Islet of Langerhans (tissue), 1 donor: Measurements from ENCODE around the gene CYP4A11.
"Not testable (repeated sequence)": the region's sequence is repeated elsewhere in the genome, so short reads cannot be mapped to it uniquely, and the experiment has no call there.

ENCODE experiments used
- FAIRE-seq: peaks from one replicate; lab custom pipeline; 2011; peaks lifted over from hg19 to GRCh38; lab: Jason Lieb, UNC

Gene CYP4A11, protein sequence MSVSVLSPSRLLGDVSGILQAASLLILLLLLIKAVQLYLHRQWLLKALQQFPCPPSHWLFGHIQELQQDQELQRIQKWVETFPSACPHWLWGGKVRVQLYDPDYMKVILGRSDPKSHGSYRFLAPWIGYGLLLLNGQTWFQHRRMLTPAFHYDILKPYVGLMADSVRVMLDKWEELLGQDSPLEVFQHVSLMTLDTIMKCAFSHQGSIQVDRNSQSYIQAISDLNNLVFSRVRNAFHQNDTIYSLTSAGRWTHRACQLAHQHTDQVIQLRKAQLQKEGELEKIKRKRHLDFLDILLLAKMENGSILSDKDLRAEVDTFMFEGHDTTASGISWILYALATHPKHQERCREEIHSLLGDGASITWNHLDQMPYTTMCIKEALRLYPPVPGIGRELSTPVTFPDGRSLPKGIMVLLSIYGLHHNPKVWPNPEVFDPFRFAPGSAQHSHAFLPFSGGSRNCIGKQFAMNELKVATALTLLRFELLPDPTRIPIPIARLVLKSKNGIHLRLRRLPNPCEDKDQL

GRCh38 chr1:46941135-46941694 lies at the start of gene CYP4A11:
Gene CYP4A11, minus strand, starts transcription at chr1:46941476. Its CDS starts 43 bp downstream, at chr1:46941433.
- FAIRE-seq, result no peak

- not testable (repeated sequence) for FAIRE-seq
Observed at GRCh38 chr1:46990541-46990940, 49.3 kb upstream of the CYP4A11 start.

- FAIRE-seq, result no peak
Observed at GRCh38 chr1:46983830-46984586, 42.7 kb upstream of the CYP4A11 start.

- FAIRE-seq, result no peak
Observed at GRCh38 chr1:46983166-46983829, 42.0 kb upstream of the CYP4A11 start.

DNA sequence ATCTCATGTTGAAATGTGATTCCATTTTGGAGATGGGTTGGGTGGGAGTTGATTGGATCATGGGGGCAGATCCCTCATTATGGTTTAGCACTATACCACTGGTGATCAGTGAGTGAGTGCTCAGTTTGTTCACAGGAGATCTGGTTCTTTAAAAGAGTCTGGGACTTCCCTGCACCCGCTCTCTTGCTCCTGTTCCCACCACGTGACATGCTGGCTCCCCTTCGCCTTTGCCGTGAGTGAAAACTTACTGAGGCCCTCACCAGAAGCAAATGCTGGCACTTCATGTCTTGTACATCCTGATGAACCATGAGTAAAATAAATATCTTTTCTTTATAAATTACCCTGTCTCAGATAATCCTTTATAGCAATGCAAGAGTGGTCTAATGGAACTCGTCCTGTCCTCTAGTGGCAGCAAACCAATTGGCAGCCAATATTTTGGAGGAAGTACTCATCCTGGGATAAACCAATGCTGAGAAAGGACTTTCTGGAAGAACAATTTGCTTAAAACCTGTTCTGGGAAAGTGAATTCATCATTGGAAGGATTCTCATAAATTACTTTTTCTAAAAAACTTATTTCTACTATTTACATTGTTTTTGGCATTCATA lies 27.8 kb upstream of the CYP4A11 start:
- FAIRE-seq, result no peak

DNA sequence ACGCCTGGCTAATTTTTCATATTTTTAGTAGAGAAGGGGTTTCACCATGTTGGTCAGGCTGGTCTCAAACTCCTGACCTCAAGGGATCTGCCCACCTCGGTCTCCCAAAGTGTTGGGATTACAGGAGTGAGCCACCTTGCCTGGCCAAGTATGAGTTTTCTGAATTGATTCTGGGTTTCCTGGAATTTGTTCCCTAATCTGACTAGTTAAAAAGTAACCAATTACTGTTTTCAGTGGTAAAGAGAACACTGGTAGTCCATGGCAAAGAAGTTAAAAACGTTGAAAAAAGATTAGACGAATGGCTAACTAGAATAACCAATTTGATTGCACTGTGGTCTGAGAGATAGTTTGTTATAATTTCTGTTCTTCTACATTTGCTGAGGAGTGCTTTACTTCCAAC lies 21.0 kb upstream of the CYP4A11 start:
- not testable (repeated sequence) for FAIRE-seq

GRCh38 chr1:46961066-46961758 lies 19.9 kb upstream of the CYP4A11 start:
- no peak for FAIRE-seq

DNA sequence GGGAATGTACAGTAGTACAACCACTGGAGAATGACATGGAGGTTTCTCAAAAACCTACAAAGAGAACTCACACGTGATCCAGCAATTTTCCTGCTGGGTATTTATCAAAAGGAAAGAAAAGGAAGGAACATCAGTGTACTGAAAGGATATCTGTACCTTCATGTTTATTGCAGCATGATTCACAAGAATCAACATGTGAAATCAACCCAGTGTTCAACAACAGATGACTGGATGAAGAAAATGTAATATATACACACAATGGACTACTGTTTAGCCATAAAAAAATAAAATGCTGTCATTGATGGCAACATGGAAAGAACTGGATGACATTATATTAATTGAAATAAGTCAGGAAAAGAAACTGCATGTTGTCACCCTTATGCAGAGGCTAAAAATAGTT lies 19.0 kb upstream of the CYP4A11 start:
- no peak for FAIRE-seq

DNA sequence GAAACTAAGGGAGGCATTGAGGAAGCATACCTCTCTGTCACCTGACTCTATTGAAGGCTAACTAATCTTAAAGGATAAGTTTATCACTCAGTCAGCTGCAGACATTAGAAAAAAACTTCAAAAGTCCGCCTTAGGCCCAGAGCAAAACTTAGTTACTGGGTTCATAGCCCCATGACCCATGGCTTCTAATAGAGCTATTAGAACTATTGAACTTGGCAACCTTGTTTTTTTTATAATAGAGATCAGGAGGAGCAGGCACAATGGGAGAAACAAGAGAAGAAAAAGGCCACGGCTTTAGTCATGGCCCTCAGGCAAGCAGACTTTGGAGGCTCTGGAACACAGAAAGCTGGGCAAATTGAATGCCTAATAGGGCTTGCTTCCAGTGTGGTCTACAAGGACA lies 13.8 kb upstream of the CYP4A11 start:
- not testable (repeated sequence) for FAIRE-seq

GRCh38 chr1:46953847-46954246 lies 12.6 kb upstream of the CYP4A11 start:
- FAIRE-seq, result not testable (repeated sequence)

DNA sequence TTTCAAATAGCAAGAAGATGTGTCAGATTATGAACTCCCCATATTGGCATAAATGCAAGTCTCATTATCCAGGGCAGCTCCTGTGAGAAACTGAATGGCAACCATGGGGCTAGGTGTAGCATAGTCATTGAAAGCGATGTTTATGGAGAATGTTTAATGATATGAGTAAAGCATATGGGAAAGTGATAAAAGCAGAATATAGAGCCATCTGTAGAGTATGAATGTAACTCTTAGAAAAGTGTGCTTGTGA lies 8.1 kb upstream of the CYP4A11 start:
- not testable (repeated sequence) for FAIRE-seq

GRCh38 chr1:46948629-46949416 lies 7.5 kb upstream of the CYP4A11 start:
- no peak for FAIRE-seq

DNA sequence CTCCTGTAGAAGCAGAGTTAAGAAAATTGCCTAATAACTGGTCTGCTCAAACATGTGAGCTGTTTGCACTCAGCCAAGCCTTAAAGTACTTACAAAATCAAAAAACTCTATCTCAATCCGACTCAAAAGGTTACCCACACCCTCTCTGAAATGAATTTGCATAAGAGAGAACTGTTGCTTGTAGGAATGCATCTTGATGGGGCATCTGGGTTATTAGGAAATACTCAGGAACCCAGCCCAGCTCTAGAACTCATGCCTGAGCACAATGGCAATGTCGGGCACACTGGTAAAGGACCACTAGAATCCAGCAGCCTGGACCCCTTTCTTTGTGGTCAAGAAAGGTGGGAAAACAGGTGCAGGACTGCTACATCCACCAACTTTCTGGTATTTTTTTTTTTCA lies 6.4 kb upstream of the CYP4A11 start:
- not testable (repeated sequence) for FAIRE-seq

DNA sequence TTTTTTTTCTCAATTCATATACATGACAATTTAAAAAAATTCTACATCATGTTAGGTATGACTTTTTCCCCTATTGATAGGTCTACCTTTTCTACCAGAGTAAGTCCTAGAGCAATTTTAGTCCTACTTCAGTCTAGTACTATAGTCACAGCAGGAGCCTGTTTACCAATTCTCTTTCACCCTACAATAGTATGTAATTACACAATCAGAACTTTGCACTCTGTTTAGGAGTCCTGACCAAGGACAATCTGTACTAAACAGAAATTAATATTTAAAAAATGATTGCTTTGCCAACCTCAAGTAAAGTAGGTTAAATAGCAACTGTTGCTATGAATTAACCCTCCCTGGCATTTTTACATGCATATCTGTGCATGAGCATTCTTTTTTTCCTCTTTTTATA lies 810 bp upstream of the CYP4A11 start:
- FAIRE-seq, result no peak

- no peak for FAIRE-seq
Observed at GRCh38 chr1:46940307-46940706, 969 bp downstream of the CYP4A11 start.

GRCh38 chr1:46937270-46937669 lies 4.0 kb downstream of the CYP4A11 start:
- FAIRE-seq, result no peak

GRCh38 chr1:46936788-46937187 lies 4.5 kb downstream of the CYP4A11 start:
- no peak for FAIRE-seq

- FAIRE-seq, result not testable (repeated sequence)
Observed at GRCh38 chr1:46934852-46935251, 6.4 kb downstream of the CYP4A11 start.

- not testable (repeated sequence) for FAIRE-seq
Observed at GRCh38 chr1:46932020-46932419, 9.3 kb downstream of the CYP4A11 start.

DNA sequence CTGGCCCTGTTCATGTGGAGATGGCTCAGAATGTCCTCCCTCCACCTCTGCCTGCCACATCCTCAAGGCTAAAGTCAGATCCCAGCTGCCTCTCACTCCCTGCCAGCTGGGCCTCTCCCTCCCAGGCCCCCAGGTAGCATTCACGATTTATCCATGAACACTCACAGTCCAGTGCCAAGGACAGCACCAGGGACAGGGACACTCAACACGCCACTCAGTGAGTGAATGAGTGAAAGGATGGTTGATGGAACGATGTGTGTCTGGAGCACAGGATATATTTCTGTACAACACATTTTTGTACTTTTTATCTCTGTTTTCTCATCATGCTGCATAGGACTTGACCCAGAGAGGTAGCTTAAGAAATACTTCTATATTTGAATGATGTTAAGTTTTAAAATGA lies 10.1 kb downstream of the CYP4A11 start:
- no peak for FAIRE-seq
